Measurements from ENCODE around the gene NACC1. TPM values are rescaled to one million over a fixed set of nuclear protein-coding genes. Genes with fewer than 3 reads are reported as not detected.

Gene NACC1
- total and polyA plus RNA-seq, 4 donors = 0.86 to 24.7 (median 17.7) TPM

Other genes with a start within 250 kb of the NACC1 start
- gene DNASE2, start 236.8 kb upstream of the NACC1 start, total RNA-seq = 10 to 100 TPM; 11.9 to 13.7 TPM
- gene DNASE2, start 236.8 kb upstream of the NACC1 start, polyA plus RNA-seq = 10 to 100 TPM; 11.3 to 18.4 TPM
- 100 to 1,000 TPM in 1 of 2 donors, not detected in 1; 234 TPM for gene KLF1, start 231.1 kb upstream of the NACC1 start, total RNA-seq
- not detected for gene KLF1, start 231.1 kb upstream of the NACC1 start, polyA plus RNA-seq
- gene GCDH, start 227.1 kb upstream of the NACC1 start, total RNA-seq = 100 to 1,000 TPM in 1 of 2 donors, 10 to 100 TPM in 1; 65.8 to 118 TPM
- gene GCDH, start 227.1 kb upstream of the NACC1 start, polyA plus RNA-seq = 10 to 100 TPM; 68.6 to 87.7 TPM
- gene SYCE2, start 199.0 kb upstream of the NACC1 start, total RNA-seq = under 1 TPM in 1 of 2 donors, not detected in 1; 0.42 TPM
- gene SYCE2, start 199.0 kb upstream of the NACC1 start, polyA plus RNA-seq = under 1 TPM; 0.07 to 0.43 TPM
- 10 to 100 TPM; 29.8 to 34.0 TPM for gene FARSA, start 184.6 kb upstream of the NACC1 start, total RNA-seq
- gene FARSA, start 184.6 kb upstream of the NACC1 start, polyA plus RNA-seq = 10 to 100 TPM; 34.7 to 50.1 TPM
- gene CALR, start 179.7 kb upstream of the NACC1 start, total RNA-seq = 1,000 to 10,000 TPM in 1 of 2 donors, 100 to 1,000 TPM in 1; 618 to 1,316 TPM
- 1,000 to 10,000 TPM in 1 of 2 donors, 100 to 1,000 TPM in 1; 913 to 1,228 TPM for gene CALR, start 179.7 kb upstream of the NACC1 start, polyA plus RNA-seq
- gene RAD23A, start 172.4 kb upstream of the NACC1 start, total RNA-seq = 100 to 1,000 TPM in 1 of 2 donors, 10 to 100 TPM in 1; 42.9 to 112 TPM
- gene RAD23A, start 172.4 kb upstream of the NACC1 start, polyA plus RNA-seq = 10 to 100 TPM; 45.0 to 88.6 TPM
- gene GADD45GIP1, start 161.0 kb upstream of the NACC1 start, total RNA-seq = 10 to 100 TPM in 1 of 2 donors, 1 to 10 TPM in 1; 8.4 to 22.1 TPM
- 10 to 100 TPM; 23.6 to 54.2 TPM for gene GADD45GIP1, start 161.0 kb upstream of the NACC1 start, polyA plus RNA-seq
- gene DAND5, start 148.7 kb upstream of the NACC1 start, total RNA-seq = under 1 TPM in 1 of 2 donors, not detected in 1; 0.23 TPM
- gene DAND5, start 148.7 kb upstream of the NACC1 start, polyA plus RNA-seq = not detected
- 10 to 100 TPM; 10.3 to 18.4 TPM for gene NFIX, start 122.8 kb upstream of the NACC1 start, total RNA-seq
- gene NFIX, start 122.8 kb upstream of the NACC1 start, polyA plus RNA-seq = 10 to 100 TPM in 1 of 2 donors, 1 to 10 TPM in 1; 3.3 to 14.8 TPM
- 10 to 100 TPM in 1 of 2 donors, 1 to 10 TPM in 1; 2.0 to 69.7 TPM for gene LYL1, start 15.4 kb upstream of the NACC1 start, total RNA-seq
- gene LYL1, start 15.4 kb upstream of the NACC1 start, polyA plus RNA-seq = 1 to 10 TPM in 1 of 2 donors, under 1 TPM in 1; 0.35 to 2.6 TPM
- gene TRMT1, start 1.5 kb upstream of the NACC1 start, total RNA-seq = 10 to 100 TPM in 1 of 2 donors, 1 to 10 TPM in 1; 8.3 to 15.6 TPM
- 10 to 100 TPM in 1 of 2 donors, 1 to 10 TPM in 1; 9.8 to 13.7 TPM for gene TRMT1, start 1.5 kb upstream of the NACC1 start, polyA plus RNA-seq
- gene STX10, start 32.1 kb downstream of the NACC1 start, total RNA-seq = 10 to 100 TPM; 15.7 to 23.3 TPM
- gene STX10, start 32.1 kb downstream of the NACC1 start, polyA plus RNA-seq = 10 to 100 TPM; 19.2 to 32.7 TPM
- gene IER2, start 32.1 kb downstream of the NACC1 start, total RNA-seq = 10 to 100 TPM; 11.4 to 20.3 TPM
- 10 to 100 TPM; 23.6 to 38.9 TPM for gene IER2, start 32.1 kb downstream of the NACC1 start, polyA plus RNA-seq